Stomach (tissue), 4 donors: ENCODE measurements around the gene TPO.

Experiments
- EP300 ChIP-seq: sonication (generic); formaldehyde crosslinking; IDR thresholded peaks from one replicate; pipeline ENCODE4 v1.6.1; 2017; ENCODE audit warnings: antibody characterized with exemption
- POLR2A ChIP-seq, 4 donors: fragments of 450-650 bp; IDR thresholded peaks; one replicate each; pipeline ENCODE4 v1.6.1; 2016; ENCODE audit warnings: antibody characterized with exemption in 4 of 4, control low read depth in 2 of 4, mild to moderate bottlenecking in 1 of 4, moderate library complexity in 1 of 4
- POLR2AphosphoS5 ChIP-seq, 3 donors: sonication (generic); formaldehyde crosslinking; IDR thresholded peaks; one replicate each; pipeline ENCODE4 v1.6.1; 2016; ENCODE audit warnings: antibody characterized with exemption in 3 of 3
- TF ChIP-seq, protein P1 (sequence below), 7 experiments: fragments of 450-650 bp in 4 of 7; fragments of 200-600 bp in 3 of 7; sonication (generic) in 3 of 7; IDR thresholded peaks; one replicate each; pipeline ENCODE4 v1.5.1; 2016 to 2019; ENCODE audit warnings: antibody characterized with exemption in 7 of 7, control low read depth in 2 of 7, mild to moderate bottlenecking in 1 of 7

DNA sequence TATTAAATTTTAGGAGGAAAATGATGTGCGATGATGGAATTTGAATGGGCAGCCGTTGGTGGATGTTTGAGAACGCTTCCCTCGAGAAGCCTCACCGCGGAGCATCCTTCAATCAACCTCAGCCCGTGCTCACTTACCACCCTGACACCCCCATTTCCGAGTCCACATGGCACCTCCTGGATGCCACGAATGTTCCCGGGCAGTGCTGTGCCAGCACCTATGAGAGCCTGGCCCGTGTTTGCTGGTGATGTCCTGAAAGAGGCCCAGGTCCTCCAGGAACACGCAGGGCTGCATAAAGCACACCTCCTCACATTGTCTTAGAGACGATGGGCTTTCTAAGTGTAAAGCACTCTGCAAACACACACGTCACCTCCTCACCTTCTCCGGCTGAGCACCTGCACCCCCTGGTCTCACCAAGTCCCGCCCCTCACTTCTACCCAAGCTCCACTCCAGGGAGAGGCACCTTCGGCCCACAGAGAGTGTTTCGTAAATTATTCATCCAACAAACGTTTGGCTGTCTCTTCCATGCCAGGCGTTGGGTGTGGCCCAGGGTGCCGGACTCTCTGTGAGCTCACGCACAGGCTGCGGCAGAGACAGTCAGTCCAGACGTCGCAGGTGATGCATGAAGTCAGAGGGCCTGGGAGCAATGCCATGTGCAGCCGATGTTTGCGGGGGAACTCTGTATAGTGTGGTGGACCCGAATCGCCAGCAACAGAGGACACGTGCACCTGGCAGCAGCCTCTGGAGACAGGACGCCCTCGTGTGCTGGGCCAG lies 150.0 kb downstream of the TPO start:
- TF ChIP-seq, protein P1, sequence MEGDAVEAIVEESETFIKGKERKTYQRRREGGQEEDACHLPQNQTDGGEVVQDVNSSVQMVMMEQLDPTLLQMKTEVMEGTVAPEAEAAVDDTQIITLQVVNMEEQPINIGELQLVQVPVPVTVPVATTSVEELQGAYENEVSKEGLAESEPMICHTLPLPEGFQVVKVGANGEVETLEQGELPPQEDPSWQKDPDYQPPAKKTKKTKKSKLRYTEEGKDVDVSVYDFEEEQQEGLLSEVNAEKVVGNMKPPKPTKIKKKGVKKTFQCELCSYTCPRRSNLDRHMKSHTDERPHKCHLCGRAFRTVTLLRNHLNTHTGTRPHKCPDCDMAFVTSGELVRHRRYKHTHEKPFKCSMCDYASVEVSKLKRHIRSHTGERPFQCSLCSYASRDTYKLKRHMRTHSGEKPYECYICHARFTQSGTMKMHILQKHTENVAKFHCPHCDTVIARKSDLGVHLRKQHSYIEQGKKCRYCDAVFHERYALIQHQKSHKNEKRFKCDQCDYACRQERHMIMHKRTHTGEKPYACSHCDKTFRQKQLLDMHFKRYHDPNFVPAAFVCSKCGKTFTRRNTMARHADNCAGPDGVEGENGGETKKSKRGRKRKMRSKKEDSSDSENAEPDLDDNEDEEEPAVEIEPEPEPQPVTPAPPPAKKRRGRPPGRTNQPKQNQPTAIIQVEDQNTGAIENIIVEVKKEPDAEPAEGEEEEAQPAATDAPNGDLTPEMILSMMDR (IDR thresholded peaks at IDR 0.05) = no peak
- TF ChIP-seq EP300 (no peak), POLR2A (IDR thresholded peaks at IDR 0.05) (no peak), POLR2AphosphoS5 (IDR thresholded peaks at IDR 0.05) (no peak)
